Colonic mucosa (tissue), 4 donors: ENCODE results near the gene RPS6KC1. TPM values are rescaled to one million over a fixed set of nuclear protein-coding genes. Genes with fewer than 3 reads are reported as not detected.

ENCODE experiments used
- DNase-seq: peaks from one replicate; pipeline ENCODE4 v3.0.0-alpha.2; 2020
- H3K27ac ChIP-seq: fragments of 200-600 bp; one replicate; pipeline ENCODE4 v1.8.0; 2021
- H3K27me3 ChIP-seq: fragments of 200-600 bp; one replicate; pipeline ENCODE4 v1.8.0; 2021
- H3K36me3 ChIP-seq: fragments of 200-600 bp; one replicate; pipeline ENCODE4 v1.8.0; 2021
- H3K4me1 ChIP-seq: fragments of 200-600 bp; one replicate; pipeline ENCODE4 v1.8.0; 2021; ENCODE audit warnings: mild to moderate bottlenecking
- H3K4me3 ChIP-seq: fragments of 200-600 bp; one replicate; pipeline ENCODE4 v1.8.0; 2021
- H3K9ac ChIP-seq, 2 donors: one replicate each; pipeline ENCODE4 v1.7.0; 2013; ENCODE audit warnings: control low read depth in 2 of 2, low read depth in 2 of 2, low read length in 2 of 2
- H3K9me3 ChIP-seq: fragments of 200-600 bp; one replicate; pipeline ENCODE4 v1.8.0; 2021
- intact Hi-C: fragments of 100-400 bp; cut with DNase I; formaldehyde crosslinking; loops from one replicate; pipeline ENCODE4 v1.14.1; 2022
- total RNA-seq, 2 donors: library from RNA; stranded (reverse); fragmentation: NEBNext Ultra II Directional in 1 of 2; extraction: Animal tissue kit (Norgen Biotek cat#: 25700) in 1 of 2; gene quantifications; one replicate each; pipeline ENCODE4 v1.2.1, GENCODE V29; 2021
- TF ChIP-seq, protein P1 (sequence below): fragments of 200-600 bp; IDR thresholded peaks from one replicate; pipeline ENCODE4 v1.8.0; 2022; ENCODE audit warnings: antibody characterized with exemption, mild to moderate bottlenecking
- donor health status: healthy.
- donor health status: DM: no; HTN: no; CAD: no.
- donor health status: DM: no; HTN: no; CAD: no.

Gene RPS6KC1
- total RNA-seq, 2 donors from 2014 or later, result 8.8 to 9.6 TPM

DNA sequence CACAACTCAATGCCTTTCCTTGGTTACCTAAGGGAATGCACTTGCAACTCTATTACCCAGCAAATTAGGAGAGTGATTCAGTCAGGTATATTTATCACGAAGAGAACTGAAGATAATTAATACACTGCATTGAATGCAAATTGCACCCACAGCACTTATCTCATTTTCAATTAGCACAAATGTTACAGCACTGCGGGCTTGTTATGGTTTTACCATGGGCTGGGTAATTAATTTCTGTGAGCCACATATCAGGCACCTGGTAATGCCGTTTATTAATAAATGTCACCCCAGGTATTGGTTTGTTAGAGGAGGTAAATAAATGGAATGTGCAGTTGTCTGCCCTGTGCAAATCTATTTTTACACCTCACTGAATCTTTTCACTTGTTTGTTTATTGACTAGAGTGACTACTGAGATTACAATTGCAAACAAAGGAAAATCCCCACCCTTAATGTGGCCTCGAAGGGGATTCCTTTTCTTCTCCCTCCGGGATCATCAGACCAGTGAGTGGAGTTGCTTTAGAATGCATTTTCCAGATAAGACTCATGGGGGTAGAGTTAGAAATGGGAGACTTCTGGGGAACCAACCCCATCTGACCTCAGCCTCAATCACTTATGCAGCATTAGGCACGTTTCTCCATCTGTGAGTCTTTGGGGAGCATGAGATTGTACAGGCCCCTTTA is 269.3 kb downstream of the RPS6KC1 start:
- DNase-seq, result no peak
- TF ChIP-seq, protein P1, sequence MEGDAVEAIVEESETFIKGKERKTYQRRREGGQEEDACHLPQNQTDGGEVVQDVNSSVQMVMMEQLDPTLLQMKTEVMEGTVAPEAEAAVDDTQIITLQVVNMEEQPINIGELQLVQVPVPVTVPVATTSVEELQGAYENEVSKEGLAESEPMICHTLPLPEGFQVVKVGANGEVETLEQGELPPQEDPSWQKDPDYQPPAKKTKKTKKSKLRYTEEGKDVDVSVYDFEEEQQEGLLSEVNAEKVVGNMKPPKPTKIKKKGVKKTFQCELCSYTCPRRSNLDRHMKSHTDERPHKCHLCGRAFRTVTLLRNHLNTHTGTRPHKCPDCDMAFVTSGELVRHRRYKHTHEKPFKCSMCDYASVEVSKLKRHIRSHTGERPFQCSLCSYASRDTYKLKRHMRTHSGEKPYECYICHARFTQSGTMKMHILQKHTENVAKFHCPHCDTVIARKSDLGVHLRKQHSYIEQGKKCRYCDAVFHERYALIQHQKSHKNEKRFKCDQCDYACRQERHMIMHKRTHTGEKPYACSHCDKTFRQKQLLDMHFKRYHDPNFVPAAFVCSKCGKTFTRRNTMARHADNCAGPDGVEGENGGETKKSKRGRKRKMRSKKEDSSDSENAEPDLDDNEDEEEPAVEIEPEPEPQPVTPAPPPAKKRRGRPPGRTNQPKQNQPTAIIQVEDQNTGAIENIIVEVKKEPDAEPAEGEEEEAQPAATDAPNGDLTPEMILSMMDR, result no peak
- H3K27ac ChIP-seq, result no peak overlapping the region
- intact Hi-C loops, result no loop called here
- no peaks in the 10 kb centered on the region for H3K9me3 ChIP-seq
- no peaks in the 10 kb centered on the region for H3K4me1 ChIP-seq
- no peaks in the 10 kb centered on the region for H3K27me3 ChIP-seq
- no peak overlapping the region for H3K9ac ChIP-seq
- H3K4me3 ChIP-seq, result no peak overlapping the region
- H3K36me3 ChIP-seq, result no peaks in the 10 kb centered on the region

Other genes with a start within 250 kb of the RPS6KC1 start
- not detected for gene SPATA45, start 203.6 kb upstream of the RPS6KC1 start, total RNA-seq
- 10 to 100 TPM in 1 of 2 donors, 1 to 10 TPM in 1; 8.8 to 12.6 TPM for gene FLVCR1, start 193.0 kb upstream of the RPS6KC1 start, total RNA-seq
- 1 to 10 TPM in 1 of 2 donors, under 1 TPM in 1; 0.48 to 1.6 TPM for gene VASH2, start 100.7 kb upstream of the RPS6KC1 start, total RNA-seq
- 10 to 100 TPM; 19.0 to 20.6 TPM for gene ANGEL2, start 35.4 kb upstream of the RPS6KC1 start, total RNA-seq